RPMI7951 (cell line): ENCODE results near the gene SLC6A17. TPM values are rescaled to one million over a fixed set of nuclear protein-coding genes. Genes with fewer than 3 reads are reported as not detected.

ENCODE experiments used
- DNase-seq: peaks from one replicate; pipeline ENCODE4 v3.0.0-alpha.2; 2012; ENCODE audit warnings: low read depth
- total RNA-seq: library from RNA; depleted of rRNA; stranded (reverse); fragments of >200 nt; shearing (Covaris generic); gene quantifications from 2 replicates; pipeline ENCODE4 v1.2.3, GENCODE V29; 2014

SLC6A17 gene
- total RNA-seq, 1 experiment from 2014 or later = 1.2 TPM

DNA sequence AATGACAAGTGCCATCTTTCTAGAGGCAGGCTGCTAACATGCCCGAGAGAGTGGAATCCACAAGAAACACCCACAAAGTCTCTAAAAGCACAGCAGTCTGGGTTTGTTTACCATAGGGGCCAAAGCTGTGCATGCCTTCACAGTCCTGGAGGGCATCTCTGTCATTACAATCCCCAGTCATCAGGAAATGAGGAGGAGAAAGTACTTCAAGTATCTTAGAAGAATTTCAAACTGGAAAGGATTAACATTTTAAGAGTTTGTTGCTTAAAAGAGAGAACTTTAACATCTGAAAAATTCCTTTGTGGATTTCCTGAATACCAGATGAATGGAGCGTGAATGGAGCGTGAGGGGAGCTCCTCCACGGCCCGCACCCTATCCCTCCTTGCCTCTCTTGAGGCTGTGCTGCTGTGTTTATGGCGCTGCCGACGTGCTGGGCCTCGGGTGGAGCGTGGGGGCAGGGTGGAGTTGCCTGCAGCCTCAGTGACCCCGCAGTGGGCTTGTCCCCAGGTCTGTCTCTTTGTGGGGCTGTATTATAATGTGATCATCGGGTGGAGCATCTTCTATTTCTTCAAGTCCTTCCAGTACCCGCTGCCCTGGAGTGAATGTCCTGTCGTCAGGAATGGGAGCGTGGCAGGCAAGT, 23.3 kb downstream of the SLC6A17 start:
- DNase-seq = no peak

DNA sequence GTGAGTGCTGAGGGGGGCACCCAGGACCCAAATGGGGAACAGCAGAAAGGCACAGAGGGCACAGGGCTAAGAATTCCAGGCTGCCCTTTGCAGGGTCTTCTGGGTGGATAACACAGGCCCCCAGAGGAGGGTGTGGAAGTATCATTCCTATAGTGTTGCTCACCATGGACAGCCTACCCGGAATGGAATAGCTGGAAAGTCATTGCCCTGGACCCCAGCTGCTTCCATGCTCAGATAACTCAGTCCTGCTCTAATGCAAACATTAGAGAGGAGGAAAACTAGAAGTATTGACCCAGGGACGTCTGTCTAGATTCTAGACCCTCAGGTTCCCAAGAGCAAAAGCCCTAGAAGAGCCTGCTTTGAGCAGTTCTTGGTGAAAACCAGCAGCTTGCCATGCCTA, 24.7 kb downstream of the SLC6A17 start:
- no peak for DNase-seq

GRCh38 chr1:110176299-110176956, 26.1 kb downstream of the SLC6A17 start:
- peak; percentile 8 for DNase-seq

DNA sequence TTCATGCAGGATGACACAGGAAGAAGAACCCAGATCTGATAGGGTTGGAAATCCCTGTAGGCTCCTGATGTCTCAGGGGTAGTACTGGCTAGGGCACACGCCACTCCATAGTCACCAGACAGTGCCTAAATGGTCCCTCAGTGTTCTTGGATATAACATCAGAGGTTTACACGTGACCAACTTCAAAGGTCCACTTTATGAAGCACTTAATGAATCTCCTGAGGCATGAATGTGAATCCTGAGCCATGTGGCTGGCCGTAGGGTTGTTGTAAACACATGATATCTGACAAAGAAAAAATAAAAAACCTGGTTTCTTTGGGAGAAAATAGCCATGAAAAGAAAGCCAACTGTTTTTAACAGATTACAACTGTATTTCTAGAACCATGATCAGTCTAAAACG, 27.5 kb downstream of the SLC6A17 start:
- no peak for DNase-seq

- DNase-seq = no peak
Observed at GRCh38 chr1:110183642-110184167, 33.4 kb downstream of the SLC6A17 start.

DNA sequence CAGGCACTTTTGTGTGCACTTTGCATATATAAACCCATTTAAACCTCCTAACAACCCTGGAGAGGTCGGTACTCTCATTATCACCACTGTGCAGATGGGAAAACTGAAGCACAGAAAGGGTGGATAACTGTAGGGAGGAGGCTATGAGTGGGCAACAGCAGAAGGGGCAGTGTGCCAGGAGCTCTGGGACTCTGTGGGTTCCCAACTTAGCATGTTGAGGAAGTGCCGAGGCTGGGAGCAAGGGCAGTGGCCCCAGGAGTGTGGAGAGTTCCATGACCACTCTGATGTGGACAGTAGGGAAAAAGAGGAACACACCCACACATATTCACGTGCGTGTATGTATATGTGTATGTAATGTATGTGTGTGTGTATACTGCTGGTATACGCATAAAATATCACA, 34.2 kb downstream of the SLC6A17 start:
- no peak for DNase-seq

DNA sequence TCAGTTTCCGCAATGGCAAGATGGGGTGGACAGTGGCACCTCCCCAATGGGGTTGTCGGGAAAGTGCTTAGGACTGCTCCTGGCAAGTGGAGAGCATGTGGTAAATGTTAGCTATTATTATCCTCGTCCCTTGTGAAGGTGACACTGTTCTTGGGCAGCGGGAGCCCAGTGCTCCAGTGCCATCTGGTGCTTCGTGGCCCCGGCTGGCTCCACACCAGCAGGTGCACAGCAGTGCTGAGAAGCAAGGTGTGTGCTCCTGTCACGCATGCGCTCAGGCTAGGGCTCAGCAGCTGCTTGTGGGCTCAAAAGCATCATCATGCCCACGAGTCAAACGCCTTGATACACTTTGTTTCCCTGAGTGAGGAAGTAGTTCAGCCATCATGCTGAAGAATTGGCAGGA, 34.9 kb downstream of the SLC6A17 start:
- no peak for DNase-seq

DNA sequence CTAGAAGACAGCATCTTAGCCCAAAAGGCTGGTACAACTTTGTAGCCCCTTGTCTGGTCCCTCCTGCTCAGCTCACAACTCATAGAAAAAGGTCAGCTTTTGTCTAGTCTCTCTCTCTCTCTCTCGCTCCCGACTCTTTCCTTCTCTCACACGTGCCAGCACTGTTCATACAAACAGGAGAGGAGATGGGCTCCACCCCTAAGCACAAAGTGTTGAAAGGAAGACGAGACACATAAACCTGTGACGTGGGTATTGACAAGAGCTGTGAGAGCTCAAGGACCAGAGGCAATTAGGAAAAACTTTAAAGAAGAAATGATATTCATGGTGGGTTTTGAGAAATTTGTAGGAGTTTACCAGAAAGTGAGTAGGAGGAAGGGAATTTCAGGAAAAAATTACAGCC, 36.3 kb downstream of the SLC6A17 start:
- DNase-seq = peak; percentile 16

GRCh38 chr1:110187139-110187890, 37.0 kb downstream of the SLC6A17 start:
- DNase-seq = peak; percentile 72

DNA sequence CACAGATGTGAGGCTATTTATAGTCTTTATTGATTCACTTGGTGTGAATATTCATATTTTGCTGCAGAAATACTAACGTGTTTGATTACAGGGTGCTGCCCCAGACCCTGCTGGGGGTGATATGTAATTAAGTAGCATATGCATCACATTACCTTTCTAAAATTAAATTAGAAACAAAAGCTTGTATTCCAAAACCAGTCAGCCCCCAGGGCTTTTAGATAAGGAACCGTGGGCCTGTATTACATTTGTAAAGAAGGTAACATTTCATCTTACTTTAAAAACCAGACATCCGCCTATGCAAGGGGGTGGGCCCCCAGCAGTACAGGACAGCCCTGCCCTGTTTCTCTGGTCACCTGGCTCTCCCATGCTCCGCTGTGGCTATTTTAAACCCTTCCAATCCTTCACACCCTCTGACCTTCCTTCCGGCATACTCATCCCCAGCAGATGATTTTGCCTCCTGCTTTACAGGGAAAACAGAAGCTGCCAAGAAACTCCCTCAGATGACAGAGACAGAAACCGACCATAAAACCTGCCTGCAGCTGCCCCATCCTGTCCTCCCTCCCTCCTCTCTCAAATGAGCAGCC, 37.8 kb downstream of the SLC6A17 start:
- DNase-seq = peak; percentile 89

- DNase-seq = no peak
Observed at GRCh38 chr1:110189181-110189580, 38.9 kb downstream of the SLC6A17 start.

- no peak for DNase-seq
Observed at GRCh38 chr1:110190282-110190929, 40.1 kb downstream of the SLC6A17 start.

GRCh38 chr1:110192541-110192940, 42.2 kb downstream of the SLC6A17 start:
- DNase-seq = no peak

GRCh38 chr1:110195196-110195595, 44.9 kb downstream of the SLC6A17 start:
- no peak for DNase-seq

DNA sequence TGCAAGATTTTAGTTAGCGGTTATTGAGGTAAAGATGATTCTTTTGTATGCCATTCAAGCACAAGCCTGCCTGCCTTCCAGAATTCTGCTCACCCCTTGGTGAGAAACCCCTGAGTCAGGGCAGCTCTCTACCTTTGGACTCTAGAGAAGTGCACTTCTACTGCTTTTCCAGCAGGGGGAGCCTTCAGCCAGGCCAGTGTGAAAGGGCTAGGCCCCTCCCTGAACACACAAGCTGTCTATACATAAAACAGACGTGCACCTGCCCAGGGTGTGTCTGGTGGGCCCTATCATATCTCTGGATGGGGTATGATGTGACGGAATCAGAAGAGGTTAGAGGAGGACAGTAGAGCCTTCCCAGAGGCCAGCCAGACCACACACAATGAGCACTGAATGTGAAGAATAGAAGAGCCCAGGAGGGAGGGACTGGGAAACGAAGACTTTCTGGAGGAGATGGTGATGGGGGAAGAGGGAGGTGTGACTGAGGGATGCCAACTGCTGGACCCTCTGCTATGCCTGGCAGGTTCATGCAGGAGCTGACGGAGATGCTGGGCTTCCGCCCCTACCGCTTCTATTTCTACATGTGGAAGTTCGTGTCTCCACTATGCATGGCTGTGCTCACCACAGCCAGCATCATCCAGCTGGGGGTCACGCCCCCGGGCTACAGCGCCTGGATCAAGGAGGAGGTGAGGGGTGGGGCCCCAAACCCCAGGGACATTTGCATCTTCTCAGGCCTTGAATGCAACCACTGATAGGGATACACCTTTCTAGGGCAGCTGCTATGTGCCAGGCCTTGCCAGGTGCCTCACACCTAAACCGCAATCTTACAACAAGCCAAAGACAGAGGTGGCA, 46.8 kb downstream of the SLC6A17 start:
- DNase-seq = peak; percentile 37

- no peak for DNase-seq
Observed at GRCh38 chr1:110197905-110198629, 47.8 kb downstream of the SLC6A17 start.

GRCh38 chr1:110198746-110199145, 48.5 kb downstream of the SLC6A17 start:
- DNase-seq = no peak

DNA sequence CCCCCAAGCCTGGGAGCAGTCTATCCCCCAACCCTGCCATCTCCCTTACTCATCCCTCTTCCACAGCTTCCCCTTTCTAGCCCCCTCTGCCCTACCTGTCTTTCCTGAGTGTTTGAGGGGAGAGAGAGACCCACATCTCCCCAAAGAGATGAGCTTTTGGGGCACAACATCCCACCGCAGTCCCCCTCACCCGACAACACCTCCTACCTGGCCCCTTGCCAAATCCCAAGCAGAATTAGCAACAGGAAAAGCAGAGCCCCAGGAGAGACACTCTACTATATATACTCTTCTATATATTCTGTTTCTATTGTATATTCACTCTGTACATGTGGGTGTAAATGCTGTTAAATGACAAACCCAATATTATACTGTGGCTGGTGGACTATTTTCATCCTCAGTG, 49.9 kb downstream of the SLC6A17 start:
- no peak for DNase-seq

- peak; percentile 47 for DNase-seq
Observed at GRCh38 chr1:110200666-110201065, 50.4 kb downstream of the SLC6A17 start.

DNA sequence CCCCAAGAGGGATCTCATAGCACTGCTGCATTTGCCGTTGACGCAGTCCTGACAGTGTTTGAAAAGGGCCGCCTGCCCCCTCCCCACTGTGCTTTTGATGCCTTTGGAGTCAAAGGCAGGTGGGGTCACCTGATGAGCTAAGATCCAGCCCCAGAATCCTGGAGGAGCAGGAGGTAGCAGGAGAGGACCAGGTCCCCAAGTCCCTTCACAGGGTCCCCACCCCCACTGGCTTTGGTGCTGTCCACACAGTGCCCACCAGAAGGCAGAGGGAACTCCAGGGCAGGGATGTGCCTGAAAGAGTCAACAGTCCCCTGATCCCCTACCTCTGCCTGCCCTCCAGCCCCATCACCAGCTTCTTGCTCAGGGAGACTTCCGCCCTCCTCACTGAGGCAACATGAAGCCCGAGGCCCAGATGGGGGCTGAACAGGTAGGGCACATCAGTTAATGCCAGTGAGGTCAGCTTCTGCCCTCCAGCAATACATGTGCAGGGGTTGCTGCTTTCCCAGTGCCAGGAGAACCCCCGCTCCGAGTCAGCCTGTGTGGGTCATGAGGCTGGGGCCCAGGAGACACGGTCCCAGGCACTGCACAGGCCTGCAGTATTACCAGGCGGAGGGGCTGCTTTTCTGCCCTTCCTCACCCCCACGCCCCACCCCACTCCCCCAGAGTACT, 51.0 kb downstream of the SLC6A17 start:
- no peak for DNase-seq
